IMR-90 (cell line): ENCODE measurements around the gene STARD10. TPM values are rescaled to one million over a fixed set of nuclear protein-coding genes. Genes with fewer than 3 reads are reported as not detected.

ENCODE experiments used
- ATAC-seq: fragments of 200-7000 bp; cut with Tn5 transposase; 2 replicates; pipeline ENCODE4 v1.9.1; 2020; ENCODE audit warnings: low read depth, mild to moderate bottlenecking, moderate library complexity
- BruUV-seq: library from RNA; stranded (reverse); fragments of 400-500 nt; replicated peaks from 2 replicates; lab custom pipeline; 2021; lab: Mats Ljungman, UMichigan
- CTCF ChIA-PET: fragments of 300-600 bp; formaldehyde crosslinking; extraction: SDS; loops from one replicate; lab custom pipeline; 2021; ENCODE audit warnings: antibody characterized with exemption; lab: Yijun Ruan, JAX
- POLR2A ChIA-PET: fragments of 300-600 bp; sonication (Branson Sonifier 250); formaldehyde crosslinking; loops from one replicate; lab custom pipeline; 2022; ENCODE audit warnings: antibody characterized with exemption; ENCODE audit not compliant: unreplicated experiment; lab: Charles Lee
- DNase-seq: peaks from one replicate; pipeline ENCODE4 v3.0.0; 2013
- H2AFZ ChIP-seq: replicated peaks from 2 replicates; pipeline ENCODE3; 2013; ENCODE audit warnings: low read length, mild to moderate bottlenecking; ENCODE audit not compliant: poor library complexity
- H2AK5ac ChIP-seq: 2 replicates; pipeline ENCODE4 v1.6.1; 2013; ENCODE audit warnings: low read depth, low read length, inconsistent platforms
- H2AK9ac ChIP-seq: replicated peaks from 2 replicates; pipeline ENCODE3; 2013; ENCODE audit warnings: mild to moderate bottlenecking, low read depth, low read length, moderate library complexity; ENCODE audit not compliant: poor library complexity
- H2BK120ac ChIP-seq: 2 replicates; pipeline ENCODE4 v1.6.1; 2013; ENCODE audit warnings: low read depth, low read length, inconsistent platforms
- H2BK15ac ChIP-seq: 3 replicates; pipeline ENCODE4 v1.6.1; 2013; ENCODE audit warnings: low read depth, low read length, inconsistent platforms
- H2BK20ac ChIP-seq: 2 replicates; pipeline ENCODE4 v1.6.1; 2013; ENCODE audit warnings: low read depth, mild to moderate bottlenecking, inconsistent platforms, low read length, moderate library complexity
- H2BK5ac ChIP-seq: 2 replicates; pipeline ENCODE4 v1.6.1; 2013; ENCODE audit warnings: mild to moderate bottlenecking, low read depth, low read length, inconsistent platforms; ENCODE audit not compliant: poor library complexity, severe bottlenecking
- H3K14ac ChIP-seq: replicated peaks from 2 replicates; pipeline ENCODE4 v1.6.1; 2013; ENCODE audit warnings: low read depth, low read length, inconsistent platforms
- H3K18ac ChIP-seq: 2 replicates; pipeline ENCODE4 v1.6.1; 2013; ENCODE audit warnings: low read depth, low read length, control low read depth
- H3K23ac ChIP-seq: 2 replicates; pipeline ENCODE4 v1.6.1; 2013; ENCODE audit warnings: low read depth, low read length, inconsistent platforms
- H3K27ac ChIP-seq: 2 replicates; pipeline ENCODE4 v1.5.1; 2013; ENCODE audit warnings: mild to moderate bottlenecking, control low read depth, low read length; ENCODE audit not compliant: insufficient read depth
- H3K27me3 ChIP-seq: 2 replicates; pipeline ENCODE4 v1.6.1; 2013; ENCODE audit warnings: low read length; ENCODE audit not compliant: control insufficient read depth, insufficient read depth
- H3K36me3 ChIP-seq: 2 replicates; pipeline ENCODE4 v1.6.1; 2013; ENCODE audit warnings: low read length, mixed read lengths; ENCODE audit not compliant: control insufficient read depth, insufficient read depth
- H3K4ac ChIP-seq: 2 replicates; pipeline ENCODE4 v1.6.1; 2013; ENCODE audit warnings: low read depth, low read length, inconsistent platforms
- H3K4me1 ChIP-seq: 2 replicates; pipeline ENCODE4 v1.6.1; 2013; ENCODE audit warnings: low read length, mixed read lengths; ENCODE audit not compliant: control insufficient read depth, insufficient read depth
- H3K4me2 ChIP-seq: 2 replicates; pipeline ENCODE4 v1.6.1; 2013; ENCODE audit warnings: low read depth, mild to moderate bottlenecking, control low read depth, low read length, moderate library complexity
- H3K4me3 ChIP-seq: 2 replicates; pipeline ENCODE4 v1.5.1; 2013; ENCODE audit warnings: low read depth, mild to moderate bottlenecking, control low read depth, low read length, moderate library complexity; ENCODE audit not compliant: insufficient read depth
- H3K56ac ChIP-seq: 2 replicates; pipeline ENCODE4 v1.6.1; 2013; ENCODE audit warnings: low read length, inconsistent platforms; ENCODE audit not compliant: insufficient read depth; ENCODE audit errors: extremely low read depth
- H3K79me1 ChIP-seq, 2 experiments: 2 replicates each; pipeline ENCODE4 v1.6.1; 2013; ENCODE audit warnings: low read length in 2 of 2, inconsistent platforms in 1 of 2, low read depth in 1 of 2
- H3K9ac ChIP-seq: 2 replicates; pipeline ENCODE4 v1.6.1; 2013; ENCODE audit warnings: low read depth, low read length, control low read depth
- H3K9me1 ChIP-seq: 2 replicates; pipeline ENCODE4 v1.6.1; 2013; ENCODE audit warnings: low read length, inconsistent platforms; ENCODE audit not compliant: insufficient read depth
- H3K9me3 ChIP-seq: 2 replicates; pipeline ENCODE4 v1.6.1; 2013; ENCODE audit warnings: low read length; ENCODE audit not compliant: control insufficient read depth, insufficient read depth
- H4K20me1 ChIP-seq: 2 replicates; pipeline ENCODE4 v1.6.1; 2013; ENCODE audit warnings: low read length, inconsistent platforms; ENCODE audit not compliant: insufficient read depth
- H4K5ac ChIP-seq: 2 replicates; pipeline ENCODE4 v1.6.1; 2013; ENCODE audit warnings: mild to moderate bottlenecking, low read depth, low read length, control low read depth
- H4K8ac ChIP-seq, 2 experiments: 2 replicates each; pipeline ENCODE4 v1.6.1; 2013; ENCODE audit warnings: low read depth in 2 of 2, low read length in 2 of 2, control low read depth in 1 of 2, inconsistent platforms in 1 of 2
- H4K91ac ChIP-seq: 2 replicates; pipeline ENCODE4 v1.6.1; 2013; ENCODE audit warnings: low read depth, low read length, inconsistent platforms; ENCODE audit not compliant: insufficient read depth
- BHLHE40 ChIP-seq: fragments of 150-350 bp; IDR thresholded peaks from 2 replicates; pipeline ENCODE4 v1.6.1; 2016; ENCODE audit warnings: mild to moderate bottlenecking, low read depth, low read length
- CEBPB ChIP-seq: IDR thresholded peaks from 2 replicates; pipeline ENCODE4 v1.6.1; 2012; ENCODE audit warnings: low read depth, low read length, improper control_type of control experiment
- CTCF ChIP-seq: conservative IDR thresholded peaks from 2 replicates; pipeline ENCODE4 v1.5.1; 2012; ENCODE audit warnings: mild to moderate bottlenecking, low read depth, low read length, improper control_type of control experiment
- ELK1 ChIP-seq: fragments of 150-350 bp; IDR thresholded peaks from 2 replicates; pipeline ENCODE4 v1.6.1; 2016; ENCODE audit warnings: low read depth, mild to moderate bottlenecking, low read length, moderate library complexity, borderline replicate concordance
- FOS ChIP-seq: fragments of 150-350 bp; IDR thresholded peaks from 2 replicates; pipeline ENCODE4 v1.6.1; 2016; ENCODE audit warnings: low read depth, low read length
- MAFK ChIP-seq: IDR thresholded peaks from 2 replicates; pipeline ENCODE4 v1.6.1; 2012; ENCODE audit warnings: low read depth, low read length, improper control_type of control experiment
- MAZ ChIP-seq: IDR thresholded peaks from 2 replicates; pipeline ENCODE4 v1.6.1; 2012; ENCODE audit warnings: low read depth, mild to moderate bottlenecking, low read length, improper control_type of control experiment, moderate library complexity, borderline replicate concordance
- MXI1 ChIP-seq: IDR thresholded peaks from 2 replicates; pipeline ENCODE4 v1.6.1; 2012; ENCODE audit warnings: low read depth, mild to moderate bottlenecking, low read length, moderate library complexity, borderline replicate concordance
- NFE2L2 ChIP-seq: fragments of 150-350 bp; IDR thresholded peaks from 2 replicates; pipeline ENCODE4 v1.6.1; 2016; ENCODE audit warnings: low read depth, mild to moderate bottlenecking, low read length
- RCOR1 ChIP-seq: IDR thresholded peaks from 2 replicates; pipeline ENCODE4 v1.6.1; 2012; ENCODE audit warnings: mild to moderate bottlenecking, low read length, improper control_type of control experiment; ENCODE audit not compliant: insufficient replicate concordance
- RFX5 ChIP-seq: IDR thresholded peaks from 2 replicates; pipeline ENCODE4 v1.8.0; 2012; ENCODE audit warnings: low read depth, mild to moderate bottlenecking, low read length, moderate library complexity
- SMC3 ChIP-seq: fragments of 150-350 bp; IDR thresholded peaks from 2 replicates; pipeline ENCODE4 v1.6.1; 2016; ENCODE audit warnings: low read depth, mild to moderate bottlenecking, antibody characterized with exemption, low read length, moderate library complexity
- USF2 ChIP-seq: fragments of 150-350 bp; IDR thresholded peaks from 2 replicates; pipeline ENCODE4 v1.6.1; 2017; ENCODE audit warnings: mild to moderate bottlenecking, antibody characterized with exemption, low read length, low read depth
- WGBS, 2 experiments: methylation state at CpG; one replicate each; pipeline versions ENCODE4 v1.1.5 to v1.1.7; 2013; ENCODE audit warnings: missing lambda C conversion rate in 2 of 2; ENCODE audit not compliant: insufficient read length in 1 of 2; ENCODE audit errors: extremely low coverage in 2 of 2; 5-methylcytosine and 5-hydroxymethylcytosine counted together
- dilution Hi-C: fragments of 300-500 bp; cut with HindIII; formaldehyde crosslinking; loops from one replicate; pipeline ENCODE4 v1.14.3; 2018; ENCODE audit warnings: low sequenced_read_pairs; ENCODE audit not compliant: unreplicated experiment
- in situ Hi-C: fragments of 300-500 bp; cut with MboI; formaldehyde crosslinking; loops from 3 replicates; pipeline ENCODE4 v1.14.3; 2019; ENCODE audit warnings: low sequenced_read_pairs, inconsistent platforms, mixed read lengths
- intact Hi-C: fragments of 100-400 bp; cut with micrococcal nuclease; formaldehyde crosslinking; loops from 2 replicates; pipeline ENCODE4 v1.10.0; 2022
- polyA plus RNA-seq, 3 experiments: library from polyadenylated mRNA; depleted of rRNA; stranded (reverse); fragments of >200 nt; gene quantifications; 2 replicates each; pipeline ENCODE4 v1.2.3, GENCODE V29; 2012; ENCODE audit warnings: low replicate concordance in 1 of 3
- total RNA-seq: library from RNA; depleted of rRNA; stranded (reverse); fragments of >200 nt; gene quantifications from 2 replicates; pipeline ENCODE4 v1.2.3, GENCODE V29; 2012

Gene STARD10
- total and polyA plus RNA-seq, 2 of the 4 experiments (the other 2 are of a cell fraction), result 23.8 to 37.4 TPM

- DNase-seq (no peak), ATAC-seq (no peak)
- H2BK120ac ChIP-seq, result no peak overlapping the region
- 95% methylated on average over 23 of the region's 40 CpGs; no CpG with 5 or more reads in 1 of the 2 experiments for WGBS, 2 experiments
- no peak overlapping the region for H3K27ac ChIP-seq
- no peak overlapping the region for H2BK20ac ChIP-seq
- H3K56ac ChIP-seq, result no peak overlapping the region
- no peak overlapping the region for H3K14ac ChIP-seq
- H2AFZ ChIP-seq, result no peak overlapping the region
- H4K20me1 ChIP-seq, result peaks cover 3% of the 10 kb centered on the region; the same call in 1 of the 2 replicates
- no peaks in the 10 kb centered on the region for H3K9me1 ChIP-seq
- intact Hi-C loops (loop anchor here (5.0 kb wide), 1 partner anchor 561 kb away; no protein-coding TSS in a partner anchor), dilution Hi-C loops (no loop called here), in situ Hi-C loops (loop anchor here (10.0 kb wide), 2 partner anchors 418 to 558 kb away; partner anchors contain the start of gene FCHSD2)
- no peak overlapping the region for H4K5ac ChIP-seq
- no peak overlapping the region for H3K23ac ChIP-seq
- no peak overlapping the region for H3K4me3 ChIP-seq
- H2AK9ac ChIP-seq, result peak overlapping the region; percentile 70
- no peaks in the 10 kb centered on the region for H3K9me3 ChIP-seq
- H4K8ac ChIP-seq, result no peak overlapping the region
- CTCF ChIA-PET, result interaction anchor here (1.1 kb wide), 1 partner anchor 67 kb away, joined by 3 read pairs; the partner anchor contains the start of gene STARD10
- no peak overlapping the region for H2AK5ac ChIP-seq
- no TSS peak for BruUV-seq
- no peak overlapping the region for H3K9ac ChIP-seq
- H2BK15ac ChIP-seq, result no peak overlapping the region
- no peaks in the 10 kb centered on the region for H3K27me3 ChIP-seq
- H3K4me1 ChIP-seq, result peaks cover 9% of the 10 kb centered on the region
- POLR2A ChIA-PET, result no interaction called here
- H3K79me1 ChIP-seq, result peaks cover 21 to 66% of the 10 kb centered on the region in 2 experiments
- no peak overlapping the region for H3K4ac ChIP-seq
- no peak overlapping the region for H3K4me2 ChIP-seq
- H3K36me3 ChIP-seq, result peaks cover 2% of the 10 kb centered on the region; the same call in 1 of the 2 replicates
- no peak overlapping the region for H4K91ac ChIP-seq
- H2BK5ac ChIP-seq, result no peak overlapping the region
- H3K18ac ChIP-seq, result no peak overlapping the region
- TF ChIP-seq MAZ, result no peak
- no peak for TF ChIP-seq BHLHE40
- TF ChIP-seq CTCF, result no peak
- no peak for TF ChIP-seq RFX5
- no peak for TF ChIP-seq CEBPB
- no peak for TF ChIP-seq MAFK
- TF ChIP-seq NFE2L2, result no peak
- TF ChIP-seq SMC3, result no peak
- TF ChIP-seq MXI1, result no peak
- no peak for TF ChIP-seq ELK1
- no peak for TF ChIP-seq FOS
- no peak for TF ChIP-seq RCOR1
- TF ChIP-seq USF2, result no peak
Observed at GRCh38 chr11:72726266-72727220, 67.3 kb downstream of the STARD10 start.
